ENCODE measurements around the gene SNX9.
A peak's percentile ranks its signal among the peaks of the same experiment; 100 is the strongest.

Gene SNX9

DNA sequence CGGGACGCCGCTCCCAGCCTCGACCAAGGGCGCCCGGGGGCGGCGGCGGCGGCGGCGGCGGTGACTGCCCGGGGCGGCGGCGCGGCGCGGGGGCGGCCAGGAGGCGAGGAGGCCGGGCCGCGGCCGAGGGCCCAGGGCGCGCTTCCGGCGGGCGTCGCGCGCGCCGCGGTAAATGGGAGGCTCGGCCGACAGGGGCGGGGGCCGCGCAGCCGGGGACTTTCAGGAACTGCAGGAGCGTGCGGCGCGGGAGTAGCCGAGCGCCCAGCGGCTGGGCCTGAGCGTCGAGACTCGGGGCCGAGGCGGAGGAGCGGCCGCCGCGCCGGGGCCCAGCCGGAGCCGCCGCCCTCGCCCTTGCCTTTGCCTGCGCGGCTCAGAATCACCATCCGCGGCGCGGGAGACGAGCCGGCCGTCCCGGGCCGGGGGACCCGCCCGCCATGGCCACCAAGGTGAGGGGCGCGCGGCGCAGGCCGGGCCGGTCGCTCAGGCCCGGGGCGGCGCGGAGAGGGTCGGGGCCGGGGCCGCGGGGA is at the start of gene SNX9:
Gene SNX9 (plus strand): TSS at position 246 of the 527 bp plus-strand sequence. CDS start 189 bp downstream, at position 435.
- Mint-ChIP-seq H3K9me3 (no peaks in the 10 kb centered on the region), H3K36me3 (peaks cover 2% of the 10 kb centered on the region), H3K4me1 (peaks cover 29% of the 10 kb centered on the region), H3K27ac (peak within 1 kb of the TSS; percentile 98), H3K27me3 (no peaks in the 10 kb centered on the region), H3K4me3 (peak within 1 kb of the TSS; percentile 94)
- ATAC-seq (ENCODE audit: low read depth) (peak; percentile 67), DNase-seq (ENCODE audit: low spot score in 2 of 2) (peak; percentile 52 to 57)

DNA sequence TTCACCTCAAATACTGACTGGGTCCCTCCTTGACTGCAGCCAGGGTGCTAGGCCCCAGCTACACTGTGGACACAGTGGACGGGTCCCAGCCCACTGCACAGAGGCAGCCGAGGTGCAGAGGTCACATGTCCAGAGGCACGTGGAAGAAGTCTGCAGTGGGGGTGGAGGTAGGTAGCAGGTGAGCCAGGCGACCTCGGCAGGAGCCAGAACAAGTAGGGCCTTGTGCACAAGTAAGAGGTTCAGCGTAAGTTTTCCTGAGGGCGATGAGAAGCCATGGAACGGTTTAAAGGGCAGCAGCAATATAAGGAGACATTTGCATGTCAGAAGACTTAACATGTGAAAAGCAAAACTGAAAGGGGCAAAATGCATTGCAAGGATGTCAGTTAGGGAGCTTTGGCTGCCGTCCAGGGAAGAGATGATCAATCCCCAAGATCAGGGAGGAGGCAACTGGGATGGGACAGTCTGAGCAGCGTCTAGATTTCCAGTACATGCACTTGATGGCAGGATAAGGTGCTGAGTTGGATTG is 49.7 kb upstream of the SNX9 start:
- no peak overlapping the region for H3K4me3 Mint-ChIP-seq
- H3K9me3 Mint-ChIP-seq, result no peaks in the 10 kb centered on the region
- ATAC-seq (ENCODE audit: low read depth) (no peak), DNase-seq (ENCODE audit: low spot score in 2 of 2) (no peak)
- peaks cover 29% of the 10 kb centered on the region for H3K4me1 Mint-ChIP-seq
- peaks cover 10% of the 10 kb centered on the region for H3K36me3 Mint-ChIP-seq
- peaks cover 5% of the 10 kb centered on the region for H3K27me3 Mint-ChIP-seq
- peak overlapping the region; percentile 78 for H3K27ac Mint-ChIP-seq

GRCh38 chr6:157774153-157775135 is 48.6 kb upstream of the SNX9 start:
- no peaks in the 10 kb centered on the region for H3K9me3 Mint-ChIP-seq
- H3K27ac Mint-ChIP-seq, result peak overlapping the region; percentile 78
- no peak overlapping the region for H3K4me3 Mint-ChIP-seq
- H3K36me3 Mint-ChIP-seq, result peaks cover 7% of the 10 kb centered on the region
- H3K4me1 Mint-ChIP-seq, result peaks cover 20% of the 10 kb centered on the region
- DNase-seq (ENCODE audit: low spot score in 2 of 2) (no peak), ATAC-seq (ENCODE audit: low read depth) (no peak)
- H3K27me3 Mint-ChIP-seq, result peaks cover 4% of the 10 kb centered on the region

DNA sequence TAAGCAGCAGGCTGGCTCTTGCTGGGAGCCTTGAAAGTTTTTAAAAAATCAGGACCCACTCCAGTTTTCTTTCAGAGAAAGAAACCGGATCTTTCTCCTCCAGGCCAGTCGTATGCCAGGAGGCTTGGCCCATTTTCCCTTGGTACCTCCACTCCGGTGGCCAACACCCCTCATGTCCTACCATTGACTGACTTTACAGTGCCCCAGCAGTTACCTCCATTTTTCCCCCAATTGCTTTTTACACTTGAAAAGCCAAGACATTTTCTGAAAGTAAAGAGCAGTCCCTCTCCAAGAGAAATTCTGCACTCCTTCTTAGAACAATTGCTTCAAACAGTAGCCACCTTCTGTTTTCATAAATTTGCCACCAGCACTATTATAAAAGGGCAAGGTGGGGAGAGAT is 47.7 kb upstream of the SNX9 start:
- no peak overlapping the region for H3K27ac Mint-ChIP-seq
- ATAC-seq (ENCODE audit: low read depth) (no peak), DNase-seq (ENCODE audit: low spot score in 2 of 2) (no peak)
- peaks cover 4% of the 10 kb centered on the region for H3K27me3 Mint-ChIP-seq
- H3K4me1 Mint-ChIP-seq, result peaks cover 16% of the 10 kb centered on the region
- H3K4me3 Mint-ChIP-seq, result no peak overlapping the region
- H3K9me3 Mint-ChIP-seq, result no peaks in the 10 kb centered on the region
- peaks cover 5% of the 10 kb centered on the region for H3K36me3 Mint-ChIP-seq

DNA sequence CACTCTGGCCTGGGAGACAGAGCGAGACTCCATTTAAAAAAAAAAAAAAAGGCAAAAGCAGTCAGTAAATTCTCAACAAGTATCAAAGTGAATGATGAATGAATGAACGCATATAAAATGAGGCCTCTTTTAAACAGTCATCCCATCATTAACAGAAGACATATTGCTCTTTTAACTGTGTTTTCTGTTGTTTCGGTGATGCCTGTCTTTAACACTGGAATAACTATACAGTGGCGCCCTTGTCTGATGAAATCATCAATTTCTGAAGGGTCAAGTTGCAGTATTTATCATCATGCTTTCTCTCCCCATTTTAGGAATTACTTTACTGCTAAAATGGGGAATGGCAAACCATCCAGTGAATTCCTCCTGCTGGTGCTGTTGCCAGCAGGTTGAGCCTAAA is 45.7 kb upstream of the SNX9 start:
- H3K27me3 Mint-ChIP-seq, result peaks cover 4% of the 10 kb centered on the region
- H3K4me3 Mint-ChIP-seq, result no peak overlapping the region
- peaks cover 16% of the 10 kb centered on the region for H3K4me1 Mint-ChIP-seq
- H3K27ac Mint-ChIP-seq, result no peak overlapping the region
- peaks cover 4% of the 10 kb centered on the region for H3K9me3 Mint-ChIP-seq
- ATAC-seq (ENCODE audit: low read depth) (no peak), DNase-seq (ENCODE audit: low spot score in 2 of 2) (no peak)
- peaks cover 5% of the 10 kb centered on the region for H3K36me3 Mint-ChIP-seq

GRCh38 chr6:157778719-157779118 is 44.3 kb upstream of the SNX9 start:
- H3K4me1 Mint-ChIP-seq, result peaks cover 6% of the 10 kb centered on the region
- no peaks in the 10 kb centered on the region for H3K27me3 Mint-ChIP-seq
- DNase-seq (ENCODE audit: low spot score in 2 of 2), result no peak
- H3K9me3 Mint-ChIP-seq, result peaks cover 4% of the 10 kb centered on the region
- peaks cover 2% of the 10 kb centered on the region for H3K36me3 Mint-ChIP-seq
- ATAC-seq (ENCODE audit: low read depth), result no peak
- H3K4me3 Mint-ChIP-seq, result no peak overlapping the region
- no peak overlapping the region for H3K27ac Mint-ChIP-seq

DNA sequence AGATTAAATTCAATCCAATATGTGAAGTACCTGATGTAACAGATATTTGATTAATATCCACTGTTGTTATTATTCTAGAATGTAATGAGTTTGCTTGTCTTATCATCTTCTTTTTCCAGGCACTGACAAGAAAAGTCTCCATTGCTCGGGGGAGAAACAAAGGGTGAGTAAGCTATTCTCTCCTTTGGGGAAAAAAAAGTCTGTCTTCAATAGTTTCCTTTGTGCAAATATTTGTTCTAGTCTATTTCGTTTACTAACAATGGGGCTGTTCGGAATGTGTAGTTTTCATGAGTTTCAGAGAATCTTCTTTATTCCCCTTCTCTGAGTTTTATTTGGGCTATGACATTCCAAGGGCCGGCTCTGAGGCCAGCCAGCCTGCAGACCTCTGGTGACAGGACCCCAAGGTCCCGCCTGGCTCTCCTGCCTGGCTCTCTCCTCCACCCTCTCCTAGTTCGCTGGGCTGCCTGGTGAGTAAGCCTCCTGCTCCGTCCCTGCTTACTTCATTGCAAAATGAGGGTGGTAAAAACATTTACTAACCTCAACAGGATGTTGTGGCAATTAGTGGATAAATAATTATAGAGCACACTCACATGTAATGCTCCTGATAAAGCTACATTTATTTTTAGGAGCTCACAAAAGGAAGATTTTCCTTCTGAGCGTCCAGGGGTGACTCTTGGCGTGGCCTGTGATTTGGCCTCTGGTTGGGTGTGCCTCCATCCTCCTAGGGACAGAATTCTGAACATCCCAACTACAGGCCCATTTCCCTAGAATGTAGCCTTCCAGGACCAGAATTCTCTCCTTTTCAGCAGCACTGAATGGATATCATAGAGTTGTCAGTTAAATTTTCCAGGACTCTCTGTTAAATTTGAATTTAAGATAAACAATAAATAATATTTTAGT is 43.1 kb upstream of the SNX9 start:
- Mint-ChIP-seq H3K27ac (no peak overlapping the region), H3K4me1 (no peaks in the 10 kb centered on the region), H3K36me3 (no peaks in the 10 kb centered on the region), H3K4me3 (no peak overlapping the region), H3K9me3 (peaks cover 4% of the 10 kb centered on the region), H3K27me3 (no peaks in the 10 kb centered on the region)
- DNase-seq (ENCODE audit: low spot score in 2 of 2), result no peak
- no peak for ATAC-seq (ENCODE audit: low read depth)

- H3K27ac Mint-ChIP-seq, result no peak overlapping the region
These were observed 37.4 kb upstream of the SNX9 start for GRCh38 chr6:157785636-157786035.

GRCh38 chr6:157786221-157786620 is 36.8 kb upstream of the SNX9 start:
- Mint-ChIP-seq H3K9me3 (peaks cover 4% of the 10 kb centered on the region), H3K4me1 (peaks cover 4% of the 10 kb centered on the region)
- no peak for ATAC-seq (ENCODE audit: low read depth)

More at GRCh38 chr6:157785636-157786035, 37.4 kb upstream of the SNX9 start:
- H3K27me3 Mint-ChIP-seq, result no peaks in the 10 kb centered on the region
- DNase-seq (ENCODE audit: low spot score in 2 of 2), result no peak
- H3K9me3 Mint-ChIP-seq, result peaks cover 4% of the 10 kb centered on the region
- H3K36me3 Mint-ChIP-seq, result no peaks in the 10 kb centered on the region
- peaks cover 1% of the 10 kb centered on the region for H3K4me1 Mint-ChIP-seq
- no peak overlapping the region for H3K4me3 Mint-ChIP-seq
- no peak for ATAC-seq (ENCODE audit: low read depth)

GRCh38 chr6:157787080-157787479 is 36.0 kb upstream of the SNX9 start:
- no peak for DNase-seq (ENCODE audit: low spot score in 2 of 2)
- Mint-ChIP-seq H3K4me1 (peaks cover 4% of the 10 kb centered on the region), H3K9me3 (peaks cover 2% of the 10 kb centered on the region), H3K36me3 (no peaks in the 10 kb centered on the region), H3K4me3 (no peak overlapping the region), H3K27ac (no peak overlapping the region), H3K27me3 (no peaks in the 10 kb centered on the region)
- no peak for ATAC-seq (ENCODE audit: low read depth)

More at GRCh38 chr6:157786221-157786620, 36.8 kb upstream of the SNX9 start:
- Mint-ChIP-seq H3K36me3 (no peaks in the 10 kb centered on the region), H3K27ac (no peak overlapping the region), H3K4me3 (no peak overlapping the region), H3K27me3 (no peaks in the 10 kb centered on the region)
- DNase-seq (ENCODE audit: low spot score in 2 of 2), result no peak

GRCh38 chr6:157788180-157788579 is 34.9 kb upstream of the SNX9 start:
- peaks cover 4% of the 10 kb centered on the region for H3K4me1 Mint-ChIP-seq
- DNase-seq (ENCODE audit: low spot score in 2 of 2) (no peak), ATAC-seq (ENCODE audit: low read depth) (no peak)
- no peak overlapping the region for H3K4me3 Mint-ChIP-seq
- H3K9me3 Mint-ChIP-seq, result no peaks in the 10 kb centered on the region
- no peaks in the 10 kb centered on the region for H3K36me3 Mint-ChIP-seq
- H3K27me3 Mint-ChIP-seq, result no peaks in the 10 kb centered on the region
- H3K27ac Mint-ChIP-seq, result no peak overlapping the region

DNA sequence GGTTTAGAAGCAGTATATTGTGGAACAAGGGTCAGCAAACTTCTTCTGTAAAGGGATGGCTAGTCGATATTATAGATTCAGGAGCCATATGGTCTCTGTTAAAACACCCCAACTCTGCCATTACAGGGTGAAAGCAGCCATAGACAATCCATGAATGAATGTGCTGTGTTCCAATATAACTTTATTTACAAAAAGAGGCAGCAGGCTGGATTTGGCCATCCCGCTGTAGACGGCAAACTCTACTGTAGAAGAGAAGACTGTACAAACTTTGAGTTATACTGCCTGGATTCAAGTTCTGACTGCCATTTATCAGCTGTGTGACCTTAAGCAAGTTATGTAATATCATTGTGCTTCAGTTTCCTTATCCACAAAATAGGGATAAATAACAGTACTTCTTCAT is 33.7 kb upstream of the SNX9 start:
- H3K4me1 Mint-ChIP-seq, result peaks cover 4% of the 10 kb centered on the region
- DNase-seq (ENCODE audit: low spot score in 2 of 2) (no peak), ATAC-seq (ENCODE audit: low read depth) (no peak)
- no peak overlapping the region for H3K27ac Mint-ChIP-seq
- H3K27me3 Mint-ChIP-seq, result no peaks in the 10 kb centered on the region
- H3K9me3 Mint-ChIP-seq, result no peaks in the 10 kb centered on the region
- no peak overlapping the region for H3K4me3 Mint-ChIP-seq
- no peaks in the 10 kb centered on the region for H3K36me3 Mint-ChIP-seq

- Mint-ChIP-seq H3K4me1 (peaks cover 4% of the 10 kb centered on the region), H3K9me3 (no peaks in the 10 kb centered on the region), H3K27me3 (no peaks in the 10 kb centered on the region), H3K4me3 (no peak overlapping the region), H3K27ac (no peak overlapping the region), H3K36me3 (no peaks in the 10 kb centered on the region)
- DNase-seq (ENCODE audit: low spot score in 2 of 2) (no peak), ATAC-seq (ENCODE audit: low read depth) (no peak)
These were observed 33.2 kb upstream of the SNX9 start for GRCh38 chr6:157789861-157790260.
